RWPE2 (cell line): ENCODE data around the gene PIM3.

Experiments
- ATAC-seq: fragments of 200-7000 bp; cut with Tn5 transposase; 3 replicates; pipeline ENCODE4 v1.9.1; 2021; ENCODE audit warnings: low read depth
- DNase-seq: peaks from one replicate; pipeline ENCODE4 v3.0.0-alpha.2; 2020; ENCODE audit warnings: low spot score
- H3K27ac ChIP-seq: fragments of 450-650 bp; 2 replicates; pipeline ENCODE4 v1.5.1; 2017; ENCODE audit warnings: mild to moderate bottlenecking; ENCODE audit not compliant: poor library complexity, severe bottlenecking
- H3K27me3 ChIP-seq: fragments of 250-450 bp; sonication (Bioruptor Pico); 2 replicates; pipeline ENCODE4 v1.5.1; 2021; ENCODE audit warnings: mild to moderate bottlenecking, moderate library complexity; ENCODE audit not compliant: insufficient read depth, poor library complexity, severe bottlenecking
- H3K36me3 ChIP-seq: fragments of 250-450 bp; sonication (Bioruptor Pico); 2 replicates; pipeline ENCODE4 v1.5.1; 2020; ENCODE audit warnings: low read depth, mild to moderate bottlenecking, moderate library complexity
- H3K4me1 ChIP-seq: fragments of 250-450 bp; sonication (Bioruptor Pico); 2 replicates; pipeline ENCODE4 v1.5.1; 2021; ENCODE audit warnings: mild to moderate bottlenecking, moderate library complexity; ENCODE audit not compliant: insufficient read depth, poor library complexity, severe bottlenecking
- H3K4me3 ChIP-seq: fragments of 250-450 bp; sonication (Bioruptor Pico); 2 replicates; pipeline ENCODE4 v1.5.1; 2021; ENCODE audit warnings: mild to moderate bottlenecking, moderate library complexity; ENCODE audit not compliant: severe bottlenecking
- H3K9me3 ChIP-seq: fragments of 250-450 bp; sonication (Bioruptor Pico); 2 replicates; pipeline ENCODE4 v1.5.1; 2021; ENCODE audit warnings: mild to moderate bottlenecking, moderate library complexity; ENCODE audit not compliant: severe bottlenecking
- TF ChIP-seq, protein P1 (sequence below): fragments of 450-650 bp; IDR thresholded peaks from one replicate; pipeline ENCODE4 v1.5.1; 2017; ENCODE audit warnings: mild to moderate bottlenecking, moderate library complexity; ENCODE audit not compliant: poor library complexity, severe bottlenecking

Gene PIM3

DNA sequence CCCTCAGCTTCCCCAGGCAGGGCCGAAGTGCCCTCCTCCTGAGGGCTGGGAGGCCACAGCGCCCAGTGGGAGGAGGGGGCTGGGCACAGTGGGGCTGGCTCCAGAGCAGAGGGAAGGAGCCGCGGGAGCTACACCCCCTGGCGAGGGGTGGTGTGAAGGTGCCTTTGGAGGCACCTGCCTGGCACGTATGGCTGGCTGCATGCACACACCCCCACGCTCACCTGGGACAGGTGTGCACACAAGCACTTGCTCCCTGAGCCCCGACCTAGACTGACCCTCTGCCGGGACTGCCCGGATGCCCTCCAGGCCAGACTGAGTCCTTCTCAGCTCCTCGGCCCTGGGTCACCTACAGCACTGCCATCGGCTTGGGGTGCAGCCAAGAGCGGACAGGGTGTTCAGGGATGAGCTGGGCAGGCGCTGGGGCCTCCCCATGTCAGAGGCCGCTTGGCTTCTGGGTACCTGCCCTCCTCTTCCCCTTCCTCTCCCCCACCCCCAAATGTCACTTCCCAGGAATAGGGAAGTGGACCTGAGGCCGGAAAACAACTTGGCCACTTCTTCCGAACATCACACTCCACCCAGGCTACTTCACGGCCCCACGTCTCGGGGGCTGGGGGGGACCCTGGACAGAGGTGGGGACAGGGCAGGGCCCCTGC lies 7.4 kb upstream of the PIM3 start:
- TF ChIP-seq, protein P1, sequence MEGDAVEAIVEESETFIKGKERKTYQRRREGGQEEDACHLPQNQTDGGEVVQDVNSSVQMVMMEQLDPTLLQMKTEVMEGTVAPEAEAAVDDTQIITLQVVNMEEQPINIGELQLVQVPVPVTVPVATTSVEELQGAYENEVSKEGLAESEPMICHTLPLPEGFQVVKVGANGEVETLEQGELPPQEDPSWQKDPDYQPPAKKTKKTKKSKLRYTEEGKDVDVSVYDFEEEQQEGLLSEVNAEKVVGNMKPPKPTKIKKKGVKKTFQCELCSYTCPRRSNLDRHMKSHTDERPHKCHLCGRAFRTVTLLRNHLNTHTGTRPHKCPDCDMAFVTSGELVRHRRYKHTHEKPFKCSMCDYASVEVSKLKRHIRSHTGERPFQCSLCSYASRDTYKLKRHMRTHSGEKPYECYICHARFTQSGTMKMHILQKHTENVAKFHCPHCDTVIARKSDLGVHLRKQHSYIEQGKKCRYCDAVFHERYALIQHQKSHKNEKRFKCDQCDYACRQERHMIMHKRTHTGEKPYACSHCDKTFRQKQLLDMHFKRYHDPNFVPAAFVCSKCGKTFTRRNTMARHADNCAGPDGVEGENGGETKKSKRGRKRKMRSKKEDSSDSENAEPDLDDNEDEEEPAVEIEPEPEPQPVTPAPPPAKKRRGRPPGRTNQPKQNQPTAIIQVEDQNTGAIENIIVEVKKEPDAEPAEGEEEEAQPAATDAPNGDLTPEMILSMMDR = no peak
- ATAC-seq (no peak), DNase-seq (no peak)
- no peaks in the 10 kb centered on the region for H3K9me3 ChIP-seq
- H3K27ac ChIP-seq = peak overlapping the region; percentile 87
- no peaks in the 10 kb centered on the region for H3K36me3 ChIP-seq
- no peak overlapping the region for H3K4me3 ChIP-seq
- no peaks in the 10 kb centered on the region for H3K27me3 ChIP-seq
- peaks cover 41% of the 10 kb centered on the region for H3K4me1 ChIP-seq

DNA sequence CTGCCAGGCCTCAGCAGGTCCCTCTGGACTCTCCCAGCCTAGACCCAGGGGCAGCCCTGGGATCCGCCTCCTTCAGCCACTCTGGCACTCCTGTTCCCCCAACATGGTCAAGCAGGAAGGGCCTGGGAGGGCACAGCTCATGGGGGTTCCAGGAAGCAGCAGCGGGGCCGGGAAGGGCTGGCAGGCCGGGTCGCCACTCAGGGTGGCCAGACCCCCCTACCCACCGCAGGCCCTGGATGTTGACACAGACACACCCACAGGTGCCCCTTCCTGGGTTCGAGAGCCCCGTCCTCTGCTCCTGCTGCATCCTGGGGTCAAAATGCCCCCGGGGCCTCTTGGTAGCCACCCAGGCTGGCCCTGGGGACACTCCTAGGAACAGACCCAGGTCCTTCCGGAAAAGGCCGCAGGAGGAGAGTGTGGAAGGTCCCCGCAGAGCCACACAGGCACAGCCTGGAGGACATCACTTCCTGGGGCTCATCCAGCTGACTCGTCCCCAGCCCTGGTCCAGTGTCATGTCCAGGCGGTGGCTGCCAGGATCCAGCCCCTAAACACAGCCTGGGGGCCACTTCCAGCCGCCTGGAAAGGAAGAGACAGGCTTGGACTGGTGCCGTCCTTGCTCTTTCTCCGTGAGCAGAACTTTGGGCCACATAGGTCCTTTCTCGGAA lies 6.8 kb upstream of the PIM3 start:
- DNase-seq (no peak), ATAC-seq (no peak)
- Histone ChIP-seq H3K27ac (peak overlapping the region; percentile 87), H3K4me1 (peaks cover 35% of the 10 kb centered on the region), H3K27me3 (no peaks in the 10 kb centered on the region), H3K4me3 (no peak overlapping the region), H3K36me3 (no peaks in the 10 kb centered on the region), H3K9me3 (no peaks in the 10 kb centered on the region)
- TF ChIP-seq, protein P1 = no peak

DNA sequence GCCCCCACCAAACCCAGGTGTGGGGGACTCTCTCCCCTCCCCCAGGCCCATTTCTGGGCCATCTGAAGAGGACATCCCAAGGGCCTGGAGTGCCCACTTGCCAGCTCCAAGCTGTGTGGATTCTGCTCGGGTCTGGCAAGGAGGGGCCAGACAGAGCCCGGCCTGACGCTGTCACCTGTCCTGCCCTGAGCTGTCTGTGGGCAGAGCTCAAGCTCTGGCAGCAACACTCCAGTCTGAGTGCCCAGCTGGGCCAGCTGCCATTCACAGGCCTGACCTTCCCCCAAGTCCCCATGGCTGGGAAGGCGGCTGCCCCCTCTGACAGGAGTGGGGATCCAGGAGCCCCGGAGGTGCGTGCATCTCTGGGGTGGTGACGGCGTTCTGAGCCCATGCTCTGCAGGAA lies 6.2 kb upstream of the PIM3 start:
- H3K4me3 ChIP-seq = no peak overlapping the region
- H3K9me3 ChIP-seq = no peaks in the 10 kb centered on the region
- DNase-seq = no peak
- no peak for ATAC-seq
- TF ChIP-seq, protein P1 = no peak
- H3K36me3 ChIP-seq = no peaks in the 10 kb centered on the region
- peaks cover 30% of the 10 kb centered on the region for H3K4me1 ChIP-seq
- H3K27ac ChIP-seq = no peak overlapping the region
- H3K27me3 ChIP-seq = no peaks in the 10 kb centered on the region

DNA sequence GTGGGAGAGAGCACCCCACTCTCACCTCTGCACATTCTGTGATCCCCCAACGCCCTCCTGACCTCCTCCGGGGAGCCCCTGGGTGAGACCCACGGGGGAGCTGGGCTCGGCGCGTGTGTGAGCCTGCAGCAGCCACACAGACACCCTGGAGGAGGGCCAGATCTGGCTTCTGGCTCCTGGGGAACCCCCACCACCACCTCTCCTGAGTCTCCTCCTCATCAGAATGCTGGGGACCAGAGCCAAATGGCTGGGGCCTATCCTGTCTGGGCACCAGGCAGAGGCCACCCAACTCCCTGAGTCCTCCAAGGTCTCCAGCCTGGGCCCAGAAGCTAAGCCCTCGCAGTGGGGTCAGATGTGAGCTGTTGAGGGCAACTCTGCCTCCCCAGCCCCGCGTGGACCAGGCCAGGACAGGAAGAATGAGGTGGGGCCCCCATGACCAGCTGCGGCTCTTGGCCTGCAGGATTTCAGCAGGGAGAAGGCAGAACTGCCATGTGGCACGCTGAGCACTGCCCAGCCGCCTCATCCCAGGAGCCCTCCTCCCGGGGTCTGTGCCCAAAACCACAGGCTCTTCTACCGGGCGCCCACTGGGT lies 5.5 kb upstream of the PIM3 start:
- ATAC-seq = no peak
- Histone ChIP-seq H3K4me3 (no peak overlapping the region), H3K27me3 (no peaks in the 10 kb centered on the region), H3K4me1 (peaks cover 26% of the 10 kb centered on the region), H3K9me3 (no peaks in the 10 kb centered on the region), H3K36me3 (no peaks in the 10 kb centered on the region), H3K27ac (no peak overlapping the region)
- TF ChIP-seq, protein P1 = no peak
- DNase-seq = no peak
